Right lung (tissue), 10 donors: ENCODE data around the gene ARMCX1. TPM values are rescaled to one million over a fixed set of nuclear protein-coding genes. Genes with fewer than 3 reads are reported as not detected.
A peak's percentile ranks its signal among the peaks of the same experiment; 100 is the strongest.
"Not testable (repeated sequence)": the region's sequence is repeated elsewhere in the genome, so short reads cannot be mapped to it uniquely, and the experiment has no call there.

ENCODE experiments used
- DNase-seq, 2 donors: peaks; one replicate each; pipeline ENCODE4 v3.0.0-alpha.2; 2013
- long read RNA-seq, 8 donors: transcript quantifications; one replicate each; lab custom pipeline, GENCODE V29; 2026
- polyA plus RNA-seq, 5 donors: library from polyadenylated mRNA; unstranded; fragments of 120-200 nt; gene quantifications; one replicate each; pipeline versions ENCODE4 v1.2.1 to v1.2.3, GENCODE V29; 2013; ENCODE audit warnings: inconsistent platforms in 1 of 5, low replicate concordance in 1 of 5; ENCODE audit not compliant: insufficient read length in 5 of 5, insufficient read depth in 1 of 5

Gene ARMCX1
- polyA plus RNA-seq = 10 to 100 TPM; 54.1 to 68.0 (median 55.1) TPM
- long read RNA-seq, donor 1, transcript ARMCX1-201 (4 exons, 2,141 nt) = major isoform, 20 of 20 reads
- long read RNA-seq, donor 1, partial matches to known transcripts = 0 of 20 reads
- long read RNA-seq, donor 1, other reads (novel, unspliced or antisense) = 0 of 20 reads
- long read RNA-seq, donor 2, transcript ARMCX1-201 (4 exons, 2,141 nt) = major isoform, 12 of 12 reads
- long read RNA-seq, donor 2, partial matches to known transcripts = 0 of 12 reads
- long read RNA-seq, donor 2, other reads (novel, unspliced or antisense) = 0 of 12 reads
- long read RNA-seq, donor 3, transcript ARMCX1-201 (4 exons, 2,141 nt) = major isoform, 10 of 64 reads
- long read RNA-seq, donor 3, partial matches to known transcripts = 54 of 64 reads
- long read RNA-seq, donor 3, other reads (novel, unspliced or antisense) = 0 of 64 reads
- long read RNA-seq, donor 4, transcript ARMCX1-201 (4 exons, 2,141 nt) = major isoform, 5 of 10 reads
- long read RNA-seq, donor 4, partial matches to known transcripts = 5 of 10 reads
- long read RNA-seq, donor 4, other reads (novel, unspliced or antisense) = 0 of 10 reads
- long read RNA-seq, donor 5, transcript ARMCX1-201 (4 exons, 2,141 nt) = major isoform, 14 of 22 reads
- long read RNA-seq, donor 5, partial matches to known transcripts = 0 of 22 reads
- long read RNA-seq, donor 5, other reads (novel, unspliced or antisense) = 8 of 22 reads
- long read RNA-seq, donor 6, transcript ARMCX1-201 (4 exons, 2,141 nt) = major isoform, 23 of 28 reads
- long read RNA-seq, donor 6, partial matches to known transcripts = 0 of 28 reads
- long read RNA-seq, donor 6, other reads (novel, unspliced or antisense) = 5 of 28 reads
- long read RNA-seq, donor 7, transcript ARMCX1-201 (4 exons, 2,141 nt) = major isoform, 7 of 24 reads
- long read RNA-seq, donor 7, partial matches to known transcripts = 17 of 24 reads
- long read RNA-seq, donor 7, other reads (novel, unspliced or antisense) = 0 of 24 reads
- long read RNA-seq, donor 8, transcript ARMCX1-201 (4 exons, 2,141 nt) = major isoform, 6 of 6 reads
- long read RNA-seq, donor 8, partial matches to known transcripts = 0 of 6 reads
- long read RNA-seq, donor 8, other reads (novel, unspliced or antisense) = 0 of 6 reads

DNA sequence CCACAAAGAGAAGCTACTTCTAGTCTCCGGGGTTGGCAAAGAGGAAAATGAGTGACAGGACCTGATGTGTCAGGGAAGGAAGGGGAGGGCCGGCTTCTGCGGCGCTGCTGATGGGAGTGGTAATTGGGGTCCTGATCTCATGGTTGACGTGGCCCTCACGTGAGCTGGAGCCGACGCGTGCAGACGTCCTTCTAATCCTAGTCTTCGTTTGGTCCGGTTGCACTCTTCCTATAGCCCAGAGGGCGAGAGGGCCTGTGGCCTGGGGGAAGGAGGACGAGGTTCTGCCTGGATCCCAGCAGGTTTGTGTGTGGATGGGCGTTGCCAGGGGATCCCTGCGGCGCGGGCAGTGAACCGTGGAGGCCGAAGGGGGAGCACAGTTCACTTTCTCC lies at the start of gene ARMCX1:
ARMCX1 (plus strand) TSS at position 186 of the 389 bp plus-strand sequence. CDS start 2,384 bp downstream, outside the sequence.
- DNase-seq = peak; percentile 73 to 79

DNA sequence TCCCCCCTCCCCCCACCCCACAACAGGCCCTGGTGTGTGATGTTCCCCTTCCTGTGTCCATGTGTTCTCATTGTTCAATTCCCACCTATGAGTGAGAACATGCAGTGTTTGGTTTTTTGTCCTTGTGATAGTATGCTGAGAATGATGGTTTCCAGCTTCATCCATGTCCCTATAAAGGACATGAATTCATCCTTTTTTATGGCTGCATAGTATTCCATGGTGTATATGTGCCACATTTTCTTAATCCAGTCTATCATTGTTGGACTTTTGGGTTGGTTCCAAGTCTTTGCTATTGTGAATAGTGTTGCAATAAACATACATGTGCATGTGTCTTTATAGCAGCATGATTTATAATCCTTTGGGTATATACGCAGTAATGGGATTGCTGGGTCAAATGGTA lies 47.4 kb upstream of the ARMCX1 start:
- DNase-seq = not testable (repeated sequence)

DNA sequence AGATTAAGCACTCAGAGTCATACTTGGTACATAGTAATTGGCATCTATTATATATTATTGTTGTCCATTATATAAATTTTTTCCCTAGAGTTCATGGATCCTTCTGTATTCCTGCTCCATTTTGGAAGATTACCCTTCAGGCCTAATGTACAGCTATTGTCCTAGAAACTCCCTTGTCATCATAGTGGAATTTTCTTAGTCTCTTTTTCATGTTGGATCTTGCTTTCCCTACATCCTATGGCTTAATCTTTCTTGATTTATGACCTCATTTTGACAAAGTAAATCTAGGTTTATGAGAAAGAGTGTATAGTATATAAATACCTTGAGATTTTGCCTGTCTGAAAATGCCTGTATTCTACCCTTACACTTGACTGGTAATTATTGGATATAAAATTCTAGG lies 43.0 kb upstream of the ARMCX1 start:
- no peak for DNase-seq

DNA sequence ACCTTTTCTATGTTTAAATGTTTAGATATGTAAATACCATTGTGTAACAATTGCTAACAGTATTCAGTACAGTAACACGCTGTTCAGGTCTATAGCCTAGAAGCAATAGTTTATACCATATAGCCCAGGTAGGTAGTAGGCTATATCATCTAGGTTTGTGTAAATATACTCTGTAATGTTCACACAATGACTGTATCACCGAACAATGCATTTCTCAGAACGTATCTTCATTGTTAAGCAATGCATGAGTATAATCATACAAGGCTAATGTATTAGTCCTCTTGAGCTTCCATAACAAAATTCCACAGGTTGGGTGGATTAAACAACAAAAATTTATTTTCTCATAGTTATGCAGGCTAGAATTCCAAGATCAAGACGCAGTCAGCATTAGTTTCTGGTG lies 42.4 kb upstream of the ARMCX1 start:
- no peak for DNase-seq

DNA sequence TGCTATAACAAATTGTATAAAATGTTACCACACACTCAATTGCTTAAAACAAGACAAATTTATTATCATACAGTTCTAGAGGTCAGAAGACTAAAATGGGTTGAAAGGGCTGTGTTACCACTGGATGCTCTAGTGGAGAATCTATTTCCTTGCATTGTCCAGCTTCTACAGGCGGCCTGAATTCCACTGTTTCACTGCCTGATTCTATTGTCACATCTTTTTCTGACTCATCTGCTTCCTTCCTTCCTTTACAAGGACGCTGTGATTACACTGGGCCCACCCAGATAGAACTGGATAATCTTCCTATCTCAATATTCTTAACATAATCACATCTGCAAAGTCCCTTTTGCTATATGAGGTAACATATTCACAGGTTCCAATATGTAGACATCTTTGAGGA lies 19.4 kb upstream of the ARMCX1 start:
- no peak for DNase-seq

DNA sequence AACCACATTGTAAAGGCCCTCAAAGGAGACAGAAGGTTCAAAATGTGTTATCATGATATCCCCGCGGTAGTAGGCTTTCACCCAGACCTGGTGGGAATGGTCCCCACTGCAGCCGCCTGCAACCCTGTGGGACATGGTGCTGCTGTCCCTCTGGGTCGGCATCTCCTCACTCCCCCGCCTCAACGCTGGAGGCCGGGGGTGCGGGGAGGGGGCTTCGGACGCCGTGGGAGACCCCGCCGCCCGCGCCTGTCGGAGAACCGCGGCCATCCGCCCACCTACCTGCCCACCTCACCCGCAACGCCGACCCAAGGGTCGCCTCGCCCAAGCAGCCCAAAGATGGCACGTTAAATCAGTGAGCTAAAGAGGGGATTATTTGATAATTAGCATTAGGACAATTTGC lies 11.2 kb upstream of the ARMCX1 start:
- DNase-seq = no peak

DNA sequence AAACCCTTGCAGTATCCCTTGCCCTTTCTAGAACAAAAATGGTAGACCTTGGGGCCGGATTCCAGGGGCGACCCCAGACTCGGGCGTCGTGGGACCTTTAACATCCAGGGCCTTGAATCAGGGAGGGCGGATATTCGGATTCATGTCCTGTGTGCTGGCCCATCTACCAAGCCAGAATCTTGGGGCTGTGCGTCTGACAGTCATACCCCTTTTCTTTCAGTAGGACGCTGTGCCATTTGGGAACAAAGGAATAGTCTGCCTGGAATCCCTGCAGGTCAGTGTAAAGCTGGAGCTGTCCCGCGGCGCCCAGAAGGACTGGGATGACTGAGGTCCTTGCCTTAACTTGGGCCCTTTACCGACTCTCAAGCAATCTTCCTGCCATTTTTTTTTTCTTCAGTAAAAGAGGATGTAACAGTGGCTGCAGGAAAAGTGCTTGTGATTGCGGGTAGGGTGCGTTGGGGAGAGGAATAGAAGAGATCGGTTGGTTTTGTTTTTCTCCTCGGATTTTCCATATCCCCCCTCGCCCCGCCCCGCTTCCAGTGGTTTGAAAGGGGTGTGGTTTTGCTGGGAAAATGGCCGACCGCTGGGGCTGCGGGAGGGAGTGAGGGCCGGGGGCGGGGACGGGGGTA lies 518 bp downstream of the ARMCX1 start:
- peak; percentile 58 to 64 for DNase-seq

DNA sequence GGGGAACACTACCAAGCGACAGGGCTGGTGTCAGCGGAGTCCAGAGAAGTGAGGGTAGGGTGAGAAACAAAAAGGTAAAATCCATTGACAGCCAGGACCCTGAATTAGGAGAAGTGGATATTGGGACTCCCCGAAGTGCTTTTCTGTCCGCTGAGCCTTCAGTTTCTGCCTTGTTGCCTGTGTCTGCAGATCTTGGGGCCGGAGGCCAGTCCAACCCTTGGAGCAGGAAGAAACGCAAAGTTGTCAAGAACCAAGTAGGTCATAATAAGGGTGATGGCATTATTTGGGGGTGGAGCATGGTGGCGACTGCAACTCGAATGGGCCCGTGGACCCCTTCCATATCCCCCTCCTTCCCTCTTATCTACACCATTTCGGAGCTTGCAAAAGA lies 1.0 kb downstream of the ARMCX1 start:
- no peak for DNase-seq

DNA sequence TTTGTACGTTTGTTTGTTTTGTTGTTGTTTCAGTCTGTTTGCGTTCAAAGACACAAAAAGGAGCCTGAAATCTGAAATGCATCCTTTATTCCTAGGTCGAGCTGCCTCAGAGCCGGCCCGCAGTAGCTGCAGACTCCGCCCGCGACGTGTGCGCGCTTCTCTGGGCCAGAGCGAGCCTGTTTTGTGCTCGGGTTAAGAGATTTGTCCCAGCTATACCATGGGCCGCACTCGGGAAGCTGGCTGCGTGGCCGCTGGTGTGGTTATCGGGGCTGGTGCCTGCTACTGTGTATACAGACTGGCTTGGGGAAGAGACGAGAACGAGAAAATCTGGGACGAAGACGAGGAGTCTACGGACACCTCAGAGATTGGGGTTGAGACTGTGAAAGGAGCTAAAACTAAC lies 2.4 kb downstream of the ARMCX1 start:
- DNase-seq = no peak

DNA sequence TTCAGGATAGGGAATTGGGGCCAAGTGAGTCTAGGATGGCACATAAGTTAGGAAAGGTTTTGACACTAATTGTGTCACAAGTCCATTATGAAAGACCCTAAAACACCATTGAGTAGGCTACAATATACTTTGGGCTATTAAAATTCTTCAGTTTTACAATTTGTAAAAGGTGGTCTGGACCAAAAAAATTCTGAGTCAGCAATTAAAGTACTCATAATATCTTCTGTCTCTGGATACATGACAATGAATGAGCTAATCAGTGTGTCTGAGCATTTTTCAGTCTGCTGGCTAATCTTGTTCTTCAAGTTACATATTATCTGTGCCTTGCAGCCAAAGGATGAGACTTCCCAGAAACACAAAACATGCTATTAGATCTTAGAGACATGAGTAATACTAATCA lies 14.3 kb downstream of the ARMCX1 start:
- no peak for DNase-seq

DNA sequence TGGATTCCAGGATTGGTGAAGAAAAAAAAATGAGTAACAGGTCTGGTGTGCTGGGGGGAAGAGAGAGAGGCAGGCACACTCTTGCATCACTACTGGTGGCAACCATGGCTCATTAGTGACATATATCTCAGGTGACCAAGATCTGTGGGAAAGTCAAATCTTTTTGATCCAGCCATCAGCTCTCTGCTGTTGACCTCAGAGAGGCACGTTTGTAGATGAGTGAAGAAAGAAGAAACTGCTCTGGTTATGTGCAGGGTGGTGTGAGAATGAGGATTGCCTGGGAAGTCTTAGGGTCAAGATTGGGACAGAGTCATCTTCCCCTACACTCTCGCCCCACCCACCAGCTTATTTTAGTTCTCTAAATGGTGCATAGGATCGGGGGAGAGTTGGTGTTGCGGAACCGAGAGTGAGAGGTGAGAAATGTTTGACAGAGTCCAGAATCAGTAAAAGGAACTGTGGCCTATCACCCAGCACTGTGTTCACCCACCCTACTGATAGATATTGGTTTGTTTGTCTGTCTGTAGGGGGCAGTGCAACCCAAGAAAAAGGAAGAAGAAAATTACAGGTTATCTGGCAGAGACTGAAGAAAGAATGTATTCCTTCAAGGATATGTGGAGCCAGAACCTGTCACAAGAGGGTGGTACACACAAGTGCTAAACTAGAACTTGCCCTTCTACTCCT lies 45.5 kb downstream of the ARMCX1 start:
- DNase-seq = peak; percentile 45 to 50

DNA sequence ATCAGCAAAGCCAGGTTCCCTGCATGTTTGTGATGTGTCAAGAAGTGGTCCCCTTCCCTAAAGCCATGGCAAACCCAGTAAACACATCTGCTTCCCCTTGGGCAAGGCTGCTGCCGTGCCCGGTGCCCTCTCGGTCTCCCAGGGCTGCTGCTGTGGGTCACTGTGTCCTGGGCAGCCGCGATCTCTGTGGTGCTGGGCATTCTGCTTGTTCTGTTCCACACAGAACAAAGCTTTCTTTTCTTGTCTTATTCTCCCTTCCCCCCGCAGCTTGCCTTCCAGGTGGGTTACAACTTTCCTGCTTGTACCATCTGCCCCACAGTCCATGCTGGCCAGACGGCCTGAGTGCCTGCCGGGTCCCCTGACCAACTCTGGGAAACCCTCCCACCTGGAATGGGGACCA lies 49.2 kb downstream of the ARMCX1 start:
- DNase-seq = not testable (repeated sequence)

DNA sequence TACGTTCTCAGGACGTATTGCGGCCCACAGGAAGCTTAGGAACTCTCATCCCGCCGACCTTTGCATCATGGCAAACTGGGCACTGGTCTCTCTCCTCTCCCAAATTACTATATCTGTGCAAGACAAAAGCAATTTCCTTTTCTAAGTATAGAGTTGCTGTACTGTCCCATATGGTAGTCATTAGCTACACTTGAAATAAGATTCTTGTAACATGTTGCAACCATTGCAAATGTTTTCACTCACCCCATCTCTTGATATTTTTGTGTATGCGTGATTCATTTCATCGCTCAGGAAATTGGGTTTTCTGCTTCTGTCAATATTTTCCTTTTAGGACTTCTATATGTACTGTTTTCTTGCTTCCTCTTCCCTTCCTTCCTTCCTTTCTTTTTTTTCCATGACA lies 51.7 kb downstream of the ARMCX1 start:
- DNase-seq = no peak

Other genes with a start within 250 kb of the ARMCX1 start
- gene TIMM8A, start 201.8 kb upstream of the ARMCX1 start, polyA plus RNA-seq = 10 to 100 TPM; 11.3 to 15.6 (median 14.9) TPM
- gene BTK, start 164.4 kb upstream of the ARMCX1 start, polyA plus RNA-seq = 1 to 10 TPM; 3.7 to 6.0 (median 4.2) TPM
- 1,000 to 10,000 TPM; 1,178 to 1,967 (median 1,327) TPM for gene RPL36A, start 159.5 kb upstream of the ARMCX1 start, polyA plus RNA-seq
- gene GLA, start 142.6 kb upstream of the ARMCX1 start, polyA plus RNA-seq = 10 to 100 TPM; 23.9 to 31.4 (median 27.5) TPM
- 100 to 1,000 TPM in 2 of 5 donors, 10 to 100 TPM in 3; 84.0 to 111 (median 98.1) TPM for gene HNRNPH2, start 142.3 kb upstream of the ARMCX1 start, polyA plus RNA-seq
- 10 to 100 TPM; 24.6 to 34.8 (median 29.8) TPM for gene ARMCX4, start 65.1 kb upstream of the ARMCX1 start, polyA plus RNA-seq
- 100 to 1,000 TPM in 4 of 5 donors, 10 to 100 TPM in 1; 86.4 to 120 (median 102) TPM for gene ARMCX6, start 67.5 kb downstream of the ARMCX1 start, polyA plus RNA-seq
- 100 to 1,000 TPM in 4 of 5 donors, 10 to 100 TPM in 1; 94.8 to 115 (median 113) TPM for gene ARMCX3, start 72.6 kb downstream of the ARMCX1 start, polyA plus RNA-seq
- gene ARMCX2, start 109.3 kb downstream of the ARMCX1 start, polyA plus RNA-seq = 100 to 1,000 TPM in 4 of 5 donors, 10 to 100 TPM in 1; 96.4 to 109 (median 109) TPM